HEK293 (cell line): ENCODE data around the gene ACSL3.

Source experiments
- HOXA7 ChIP-seq: sonication (generic); formaldehyde crosslinking; IDR thresholded peaks from 2 replicates; pipeline ENCODE4 v1.8.1; 2022; ENCODE audit warnings: missing genetic modification reagents, borderline replicate concordance
- KLF9 ChIP-seq: fragments of 450-650 bp; formaldehyde crosslinking; IDR thresholded peaks from 2 replicates; pipeline ENCODE4 v1.5.1; 2016; ENCODE audit warnings: missing biosample characterization, missing genetic modification characterization, low read depth
- YY2 ChIP-seq: fragments of 450-650 bp; formaldehyde crosslinking; IDR thresholded peaks from 2 replicates; pipeline ENCODE4 v1.5.1; 2016; ENCODE audit warnings: missing biosample characterization, missing genetic modification characterization
- ZNF133 ChIP-seq: fragments of 450-650 bp; formaldehyde crosslinking; IDR thresholded peaks from 2 replicates; pipeline ENCODE4 v1.5.1; 2016; ENCODE audit warnings: missing biosample characterization, missing genetic modification characterization
- ZNF175 ChIP-seq: fragments of 450-650 bp; formaldehyde crosslinking; IDR thresholded peaks from 2 replicates; pipeline ENCODE4 v1.5.1; 2016; ENCODE audit warnings: missing biosample characterization, missing genetic modification characterization
- ZNF239 ChIP-seq: fragments of 450-650 bp; formaldehyde crosslinking; IDR thresholded peaks from 2 replicates; pipeline ENCODE4 v1.5.1; 2016; ENCODE audit warnings: missing biosample characterization, missing genetic modification characterization
- ZNF274 ChIP-seq, 2 experiments: fragments of 200-500 bp in 1 of 2; fragments of 450-650 bp in 1 of 2; sonication (Bioruptor generic) in 1 of 2; formaldehyde crosslinking in 1 of 2; IDR thresholded peaks; 2 replicates each; pipeline versions ENCODE4 v1.5.1 to v1.6.1; 2014 to 2016; ENCODE audit warnings: borderline replicate concordance in 1 of 2, inconsistent platforms in 1 of 2, low read length in 1 of 2, missing biosample characterization in 1 of 2, missing genetic modification characterization in 1 of 2
- ZNF37A ChIP-seq: fragments of 450-650 bp; IDR thresholded peaks from 2 replicates; pipeline ENCODE4 v1.5.1; 2018; ENCODE audit warnings: missing biosample characterization, missing genetic modification characterization
- TF ChIP-seq, protein P1 (sequence below): fragments of 450-650 bp; formaldehyde crosslinking; IDR thresholded peaks from 2 replicates; pipeline ENCODE4 v1.5.1; 2016; ENCODE audit warnings: missing biosample characterization, missing genetic modification characterization
- TF ChIP-seq, protein P2 (sequence below): fragments of 450-650 bp; formaldehyde crosslinking; IDR thresholded peaks from 2 replicates; pipeline ENCODE4 v1.5.1; 2016; ENCODE audit warnings: missing biosample characterization, missing genetic modification characterization, low read depth
- TF ChIP-seq, protein P3 (sequence below): fragments of 450-650 bp; formaldehyde crosslinking; optimal IDR thresholded peaks from 2 replicates; pipeline ENCODE3; 2016; ENCODE audit warnings: missing biosample characterization, mild to moderate bottlenecking, missing genetic modification characterization

DNA sequence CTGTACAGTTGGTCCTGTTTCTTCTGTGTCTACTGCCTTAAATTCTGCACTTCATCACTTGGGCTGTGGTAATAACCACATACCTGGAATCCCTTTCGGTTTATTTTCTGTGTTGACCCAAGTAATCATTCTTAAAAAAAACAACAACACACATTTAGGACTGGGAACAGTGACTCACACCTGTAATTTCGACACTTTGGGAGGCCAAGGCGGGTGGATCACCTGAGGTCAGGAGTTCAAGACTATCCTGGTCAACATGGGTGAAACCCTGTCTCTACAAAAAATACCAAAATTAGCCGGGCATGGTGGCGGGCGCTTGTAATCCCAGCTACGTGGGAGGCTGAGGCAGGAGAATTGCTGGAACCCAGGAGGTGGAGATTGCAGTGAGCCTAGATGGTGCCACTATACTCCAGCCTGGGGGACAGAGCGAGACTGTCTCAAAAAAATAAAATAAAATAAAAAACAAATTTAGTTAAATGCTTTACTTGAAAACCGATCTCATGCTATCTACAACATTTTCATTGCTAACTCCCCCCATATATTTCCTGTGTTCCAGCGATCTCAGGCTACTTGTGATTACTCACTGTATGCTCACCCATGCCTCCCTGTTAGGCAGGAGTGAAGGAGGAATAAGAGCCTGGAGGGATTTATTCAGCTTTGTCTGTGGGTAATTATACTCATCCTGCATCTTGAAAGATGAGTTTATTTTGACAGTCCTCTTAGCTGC, 18.2 kb downstream of the ACSL3 start:
- no peak for TF ChIP-seq ZNF133 (tag by site-specific recombination)
- no peak for TF ChIP-seq ZNF239 (tag by site-specific recombination)
- TF ChIP-seq ZNF37A: no peak
- TF ChIP-seq, protein P1, sequence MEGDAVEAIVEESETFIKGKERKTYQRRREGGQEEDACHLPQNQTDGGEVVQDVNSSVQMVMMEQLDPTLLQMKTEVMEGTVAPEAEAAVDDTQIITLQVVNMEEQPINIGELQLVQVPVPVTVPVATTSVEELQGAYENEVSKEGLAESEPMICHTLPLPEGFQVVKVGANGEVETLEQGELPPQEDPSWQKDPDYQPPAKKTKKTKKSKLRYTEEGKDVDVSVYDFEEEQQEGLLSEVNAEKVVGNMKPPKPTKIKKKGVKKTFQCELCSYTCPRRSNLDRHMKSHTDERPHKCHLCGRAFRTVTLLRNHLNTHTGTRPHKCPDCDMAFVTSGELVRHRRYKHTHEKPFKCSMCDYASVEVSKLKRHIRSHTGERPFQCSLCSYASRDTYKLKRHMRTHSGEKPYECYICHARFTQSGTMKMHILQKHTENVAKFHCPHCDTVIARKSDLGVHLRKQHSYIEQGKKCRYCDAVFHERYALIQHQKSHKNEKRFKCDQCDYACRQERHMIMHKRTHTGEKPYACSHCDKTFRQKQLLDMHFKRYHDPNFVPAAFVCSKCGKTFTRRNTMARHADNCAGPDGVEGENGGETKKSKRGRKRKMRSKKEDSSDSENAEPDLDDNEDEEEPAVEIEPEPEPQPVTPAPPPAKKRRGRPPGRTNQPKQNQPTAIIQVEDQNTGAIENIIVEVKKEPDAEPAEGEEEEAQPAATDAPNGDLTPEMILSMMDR (tag by site-specific recombination): no peak
- TF ChIP-seq, protein P2, sequence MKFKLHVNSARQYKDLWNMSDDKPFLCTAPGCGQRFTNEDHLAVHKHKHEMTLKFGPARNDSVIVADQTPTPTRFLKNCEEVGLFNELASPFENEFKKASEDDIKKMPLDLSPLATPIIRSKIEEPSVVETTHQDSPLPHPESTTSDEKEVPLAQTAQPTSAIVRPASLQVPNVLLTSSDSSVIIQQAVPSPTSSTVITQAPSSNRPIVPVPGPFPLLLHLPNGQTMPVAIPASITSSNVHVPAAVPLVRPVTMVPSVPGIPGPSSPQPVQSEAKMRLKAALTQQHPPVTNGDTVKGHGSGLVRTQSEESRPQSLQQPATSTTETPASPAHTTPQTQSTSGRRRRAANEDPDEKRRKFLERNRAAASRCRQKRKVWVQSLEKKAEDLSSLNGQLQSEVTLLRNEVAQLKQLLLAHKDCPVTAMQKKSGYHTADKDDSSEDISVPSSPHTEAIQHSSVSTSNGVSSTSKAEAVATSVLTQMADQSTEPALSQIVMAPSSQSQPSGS (tag by site-specific recombination): no peak
- TF ChIP-seq YY2: no peak
- TF ChIP-seq KLF9 (tag by site-specific recombination): no peak
- TF ChIP-seq HOXA7 (CRISPR knock-in tag): no peak
- TF ChIP-seq ZNF175: no peak
- no peak for TF ChIP-seq ZNF274 (IDR thresholded peaks at IDR 0.05; ENCODE audit: low read length)
- no peak for TF ChIP-seq ZNF274 (tag by site-specific recombination; IDR thresholded peaks at IDR 0.05; ENCODE audit: borderline replicate concordance)
- TF ChIP-seq, protein P3, sequence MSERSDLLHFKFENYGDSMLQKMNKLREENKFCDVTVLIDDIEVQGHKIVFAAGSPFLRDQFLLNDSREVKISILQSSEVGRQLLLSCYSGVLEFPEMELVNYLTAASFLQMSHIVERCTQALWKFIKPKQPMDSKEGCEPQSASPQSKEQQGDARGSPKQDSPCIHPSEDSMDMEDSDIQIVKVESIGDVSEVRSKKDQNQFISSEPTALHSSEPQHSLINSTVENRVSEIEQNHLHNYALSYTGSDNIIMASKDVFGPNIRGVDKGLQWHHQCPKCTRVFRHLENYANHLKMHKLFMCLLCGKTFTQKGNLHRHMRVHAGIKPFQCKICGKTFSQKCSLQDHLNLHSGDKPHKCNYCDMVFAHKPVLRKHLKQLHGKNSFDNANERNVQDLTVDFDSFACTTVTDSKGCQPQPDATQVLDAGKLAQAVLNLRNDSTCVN (tag by site-specific recombination): no peak
